ENCODE measurements around the gene CYREN.

DNA sequence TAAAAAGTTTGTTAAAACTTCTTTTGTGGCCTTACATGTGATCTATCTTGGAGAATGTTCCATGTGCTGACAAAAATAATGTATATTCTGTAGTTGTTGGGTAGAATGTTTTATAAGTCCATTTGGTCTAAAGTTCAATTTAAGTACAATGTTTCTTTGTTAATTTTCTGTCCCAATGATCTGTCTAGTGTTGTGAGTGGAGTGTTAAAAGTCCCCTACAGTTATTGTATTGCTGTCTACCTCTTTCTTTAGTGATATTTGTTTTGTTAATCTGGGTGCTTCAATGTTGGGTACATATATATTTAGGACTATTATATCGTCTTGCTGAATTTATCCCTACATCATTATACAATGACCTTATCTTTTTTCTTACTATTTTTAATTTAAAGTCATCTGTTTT is 15.8 kb downstream of the CYREN start:
- no peak for TF ChIP-seq CTCF (IDR thresholded peaks at IDR 0.05)
- no peak for TF ChIP-seq EP300 (IDR thresholded peaks at IDR 0.05)
- TF ChIP-seq POLR2A (IDR thresholded peaks at IDR 0.05) = no peak

Measured in sigmoid colon (tissue), 4 donors.